EH (cell line): ENCODE results near the gene ZNF514.

Source experiments
- DNase-seq: peaks from one replicate; pipeline ENCODE4 v3.0.0-alpha.2; 2015; ENCODE audit warnings: low read depth

The ZNF514 gene

GRCh38 chr2:95159690-95160449 is at the start of gene ZNF514:
Gene ZNF514 (minus strand): TSS chr2:95159848. CDS start chr2:95153253, 6,595 bp downstream.
- peak; percentile 78 for DNase-seq

GRCh38 chr2:95208106-95208505 is 48.5 kb upstream of the ZNF514 start:
- DNase-seq: peak; percentile 10

- peak; percentile 88 for DNase-seq
Measured at GRCh38 chr2:95207111-95207961, 47.7 kb upstream of the ZNF514 start, which contains the start of gene ZNF892. Gene ZNF892 (plus strand): TSS chr2:95207521. CDS start chr2:95207816, 295 bp downstream.

- DNase-seq: no peak
Measured at GRCh38 chr2:95206096-95206495, 46.4 kb upstream of the ZNF514 start.

- DNase-seq: no peak
Measured at GRCh38 chr2:95204396-95204795, 44.7 kb upstream of the ZNF514 start.

GRCh38 chr2:95203911-95204310 is 44.3 kb upstream of the ZNF514 start:
- no peak for DNase-seq

- DNase-seq: peak; percentile 46
Measured at GRCh38 chr2:95192956-95193355, 33.3 kb upstream of the ZNF514 start.

GRCh38 chr2:95185973-95186372 is 26.3 kb upstream of the ZNF514 start:
- DNase-seq: no peak

GRCh38 chr2:95185197-95185596 is 25.5 kb upstream of the ZNF514 start:
- DNase-seq: no peak

- DNase-seq: no peak
Measured at GRCh38 chr2:95181774-95182173, 22.1 kb upstream of the ZNF514 start.

GRCh38 chr2:95179451-95179850 is 19.8 kb upstream of the ZNF514 start:
- no peak for DNase-seq

GRCh38 chr2:95174031-95174542 is 14.4 kb upstream of the ZNF514 start:
- no peak for DNase-seq

- no peak for DNase-seq
Measured at GRCh38 chr2:95171902-95172301, 12.3 kb upstream of the ZNF514 start.

GRCh38 chr2:95166065-95166763 is 6.6 kb upstream of the ZNF514 start:
- no peak for DNase-seq

- peak; percentile 98 for DNase-seq
Measured at GRCh38 chr2:95165371-95166064, 5.9 kb upstream of the ZNF514 start, which contains the start of gene ZNF2. Gene ZNF2 (plus strand): TSS chr2:95165809. CDS start chr2:95176227, 10,418 bp downstream.

- no peak for DNase-seq
Measured at GRCh38 chr2:95165030-95165370, 5.4 kb upstream of the ZNF514 start.

- DNase-seq: peak; percentile 52
Measured at GRCh38 chr2:95158891-95159619, 593 bp downstream of the ZNF514 start.

GRCh38 chr2:95158441-95158840 is 1.2 kb downstream of the ZNF514 start:
- DNase-seq: no peak

- DNase-seq: peak; percentile 14
Measured at GRCh38 chr2:95149397-95149984, 10.2 kb downstream of the ZNF514 start.

- no peak for DNase-seq
Measured at GRCh38 chr2:95143838-95144237, 15.8 kb downstream of the ZNF514 start.
